ENCODE measurements around the gene MRAP.

Gene MRAP

GRCh38 chr21:32350211-32350980, 51.7 kb downstream of the MRAP start:
- no peak for DNase-seq

- no peak for DNase-seq
These were observed 52.3 kb downstream of the MRAP start for GRCh38 chr21:32350981-32351380.

GRCh38 chr21:32351428-32351827, 52.8 kb downstream of the MRAP start:
- no peak for DNase-seq

- DNase-seq: no peak
These were observed 53.9 kb downstream of the MRAP start for GRCh38 chr21:32352526-32352925.

GRCh38 chr21:32353002-32353711, 54.5 kb downstream of the MRAP start:
- DNase-seq: no peak

GRCh38 chr21:32356874-32357395, 58.3 kb downstream of the MRAP start:
- no peak for DNase-seq

GRCh38 chr21:32359719-32360260, 61.1 kb downstream of the MRAP start:
- peak; percentile 10 to 52 for DNase-seq

- DNase-seq: no peak
These were observed 61.8 kb downstream of the MRAP start for GRCh38 chr21:32360401-32360975.
